OCI-LY7 (cell line): ENCODE measurements around the gene DNAL4.

Source experiments
- EZH2phosphoT487 ChIP-seq: fragments of 200-600 bp; sonication (generic); IDR thresholded peaks from 2 replicates; pipeline ENCODE4 v1.6.1; 2018; ENCODE audit warnings: low read depth, borderline replicate concordance, mild to moderate bottlenecking, mixed run types, antibody characterized with exemption, low read length, moderate library complexity, mixed read lengths
- TF ChIP-seq, protein P1 (sequence below): fragments of 200-600 bp; sonication (generic); conservative IDR thresholded peaks from 2 replicates; pipeline ENCODE4 v1.5.1; 2014; ENCODE audit warnings: mild to moderate bottlenecking, antibody characterized with exemption, low read length, moderate library complexity, mixed read lengths

DNA sequence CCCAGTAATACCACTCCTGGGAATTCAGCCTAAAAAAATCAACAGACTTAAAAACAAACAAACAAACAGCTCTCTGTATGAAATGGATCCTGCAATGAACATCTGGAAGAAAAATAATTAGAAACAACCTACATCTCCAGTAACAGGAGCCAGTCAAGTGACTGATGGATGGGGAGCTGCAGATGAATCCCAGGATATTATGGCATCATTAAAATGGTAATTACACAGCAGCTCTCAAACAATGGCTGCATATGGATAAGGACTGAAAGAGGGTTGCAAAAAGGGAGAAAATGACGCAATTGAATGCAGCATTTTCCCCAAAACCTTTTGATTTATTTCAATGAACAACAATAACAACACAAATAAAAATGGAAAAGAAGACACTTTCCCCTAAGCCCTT, 45.7 kb upstream of the DNAL4 start:
- TF ChIP-seq, protein P1, sequence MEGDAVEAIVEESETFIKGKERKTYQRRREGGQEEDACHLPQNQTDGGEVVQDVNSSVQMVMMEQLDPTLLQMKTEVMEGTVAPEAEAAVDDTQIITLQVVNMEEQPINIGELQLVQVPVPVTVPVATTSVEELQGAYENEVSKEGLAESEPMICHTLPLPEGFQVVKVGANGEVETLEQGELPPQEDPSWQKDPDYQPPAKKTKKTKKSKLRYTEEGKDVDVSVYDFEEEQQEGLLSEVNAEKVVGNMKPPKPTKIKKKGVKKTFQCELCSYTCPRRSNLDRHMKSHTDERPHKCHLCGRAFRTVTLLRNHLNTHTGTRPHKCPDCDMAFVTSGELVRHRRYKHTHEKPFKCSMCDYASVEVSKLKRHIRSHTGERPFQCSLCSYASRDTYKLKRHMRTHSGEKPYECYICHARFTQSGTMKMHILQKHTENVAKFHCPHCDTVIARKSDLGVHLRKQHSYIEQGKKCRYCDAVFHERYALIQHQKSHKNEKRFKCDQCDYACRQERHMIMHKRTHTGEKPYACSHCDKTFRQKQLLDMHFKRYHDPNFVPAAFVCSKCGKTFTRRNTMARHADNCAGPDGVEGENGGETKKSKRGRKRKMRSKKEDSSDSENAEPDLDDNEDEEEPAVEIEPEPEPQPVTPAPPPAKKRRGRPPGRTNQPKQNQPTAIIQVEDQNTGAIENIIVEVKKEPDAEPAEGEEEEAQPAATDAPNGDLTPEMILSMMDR = no peak
- TF ChIP-seq EZH2phosphoT487 = no peak
